ENCODE results near the gene TFCP2L1. TPM values are rescaled to one million over a fixed set of nuclear protein-coding genes. Genes with fewer than 3 reads are reported as not detected.

TFCP2L1 gene
- total RNA-seq, 1 donor = under 0.01 TPM

- TF ChIP-seq CTCF (IDR thresholded peaks at IDR 0.05; ENCODE audit: extremely low read depth, low read depth, low read length) = no peak
- Histone ChIP-seq H4K20me1 (ENCODE audit: insufficient read depth, low read length) (no peaks in the 10 kb centered on the region), H3K27me3 (ENCODE audit: insufficient read depth, low read length) (peaks cover 5% of the 10 kb centered on the region), H3K4me2 (ENCODE audit: insufficient read depth, low read length) (no peak overlapping the region), H3K4me1 (ENCODE audit: insufficient read depth, low read length) (no peaks in the 10 kb centered on the region), H3K4me3 (ENCODE audit: insufficient read depth, low read length) (no peak overlapping the region), H3K27ac (ENCODE audit: low read depth, low read length) (no peak overlapping the region), H3K9me3 (ENCODE audit: low read depth, low read length) (no peaks in the 10 kb centered on the region), H3K36me3 (ENCODE audit: insufficient read depth, low read length) (no peaks in the 10 kb centered on the region), H2AFZ (ENCODE audit: low read length) (no peak overlapping the region), H3K79me2 (ENCODE audit: insufficient read depth, low read length) (no peaks in the 10 kb centered on the region)
- no peak for DNase-seq (ENCODE audit: insufficient read length, low spot score, missing footprints)
These were observed 37.0 kb downstream of the TFCP2L1 start for GRCh38 chr2:121247971-121248370.

- Histone ChIP-seq H2AFZ (ENCODE audit: low read length) (no peak overlapping the region), H3K27ac (ENCODE audit: low read depth, low read length) (no peak overlapping the region), H4K20me1 (ENCODE audit: insufficient read depth, low read length) (no peaks in the 10 kb centered on the region), H3K4me2 (ENCODE audit: insufficient read depth, low read length) (no peak overlapping the region), H3K36me3 (ENCODE audit: insufficient read depth, low read length) (no peaks in the 10 kb centered on the region), H3K4me3 (ENCODE audit: insufficient read depth, low read length) (no peak overlapping the region), H3K79me2 (ENCODE audit: insufficient read depth, low read length) (no peaks in the 10 kb centered on the region), H3K9me3 (ENCODE audit: low read depth, low read length) (no peaks in the 10 kb centered on the region), H3K27me3 (ENCODE audit: insufficient read depth, low read length) (peaks cover 9% of the 10 kb centered on the region), H3K4me1 (ENCODE audit: insufficient read depth, low read length) (no peaks in the 10 kb centered on the region)
- no peak for TF ChIP-seq CTCF (IDR thresholded peaks at IDR 0.05; ENCODE audit: extremely low read depth, low read depth, low read length)
- no peak for DNase-seq (ENCODE audit: insufficient read length, low spot score, missing footprints)
These were observed 37.5 kb downstream of the TFCP2L1 start for GRCh38 chr2:121247534-121247933.

GRCh38 chr2:121246704-121247255, 38.2 kb downstream of the TFCP2L1 start:
- no peak for DNase-seq (ENCODE audit: insufficient read length, low spot score, missing footprints)
- Histone ChIP-seq H3K27me3 (ENCODE audit: insufficient read depth, low read length) (peaks cover 9% of the 10 kb centered on the region), H3K4me1 (ENCODE audit: insufficient read depth, low read length) (no peaks in the 10 kb centered on the region), H3K36me3 (ENCODE audit: insufficient read depth, low read length) (no peaks in the 10 kb centered on the region), H3K79me2 (ENCODE audit: insufficient read depth, low read length) (no peaks in the 10 kb centered on the region), H4K20me1 (ENCODE audit: insufficient read depth, low read length) (no peaks in the 10 kb centered on the region), H3K9me3 (ENCODE audit: low read depth, low read length) (no peaks in the 10 kb centered on the region), H3K4me2 (ENCODE audit: insufficient read depth, low read length) (no peak overlapping the region), H2AFZ (ENCODE audit: low read length) (no peak overlapping the region), H3K4me3 (ENCODE audit: insufficient read depth, low read length) (no peak overlapping the region), H3K27ac (ENCODE audit: low read depth, low read length) (no peak overlapping the region)
- no peak for TF ChIP-seq CTCF (IDR thresholded peaks at IDR 0.05; ENCODE audit: extremely low read depth, low read depth, low read length)

GRCh38 chr2:121245913-121246312, 39.1 kb downstream of the TFCP2L1 start:
- Histone ChIP-seq H3K79me2 (ENCODE audit: insufficient read depth, low read length) (no peaks in the 10 kb centered on the region), H3K27ac (ENCODE audit: low read depth, low read length) (no peak overlapping the region), H3K36me3 (ENCODE audit: insufficient read depth, low read length) (no peaks in the 10 kb centered on the region), H3K9me3 (ENCODE audit: low read depth, low read length) (no peaks in the 10 kb centered on the region), H3K4me3 (ENCODE audit: insufficient read depth, low read length) (no peak overlapping the region), H2AFZ (ENCODE audit: low read length) (no peak overlapping the region), H4K20me1 (ENCODE audit: insufficient read depth, low read length) (no peaks in the 10 kb centered on the region), H3K4me1 (ENCODE audit: insufficient read depth, low read length) (no peaks in the 10 kb centered on the region), H3K27me3 (ENCODE audit: insufficient read depth, low read length) (peaks cover 6% of the 10 kb centered on the region), H3K4me2 (ENCODE audit: insufficient read depth, low read length) (no peak overlapping the region)
- no peak for DNase-seq (ENCODE audit: insufficient read length, low spot score, missing footprints)
- no peak for TF ChIP-seq CTCF (IDR thresholded peaks at IDR 0.05; ENCODE audit: extremely low read depth, low read depth, low read length)
